SW480 (cell line): Measurements from ENCODE around the gene ARPC2.
A peak's percentile ranks its signal among the peaks of the same experiment; 100 is the strongest.

Experiments
- DNase-seq: peaks from one replicate; pipeline ENCODE4 v3.0.0-alpha.2; 2016; ENCODE audit warnings: low spot score

Gene ARPC2

GRCh38 chr2:218217360-218218267, 625 bp downstream of the ARPC2 start:
- peak; percentile 54 for DNase-seq

GRCh38 chr2:218218268-218219185, 1.5 kb downstream of the ARPC2 start:
- DNase-seq: no peak

GRCh38 chr2:218219934-218220333, 2.9 kb downstream of the ARPC2 start:
- DNase-seq: no peak

- no peak for DNase-seq
These were observed 4.0 kb downstream of the ARPC2 start for GRCh38 chr2:218221000-218221399.

GRCh38 chr2:218223046-218223445, 6.1 kb downstream of the ARPC2 start:
- DNase-seq: no peak

- no peak for DNase-seq
These were observed 7.2 kb downstream of the ARPC2 start for GRCh38 chr2:218224186-218224585.

- DNase-seq: no peak
These were observed 9.9 kb downstream of the ARPC2 start for GRCh38 chr2:218226903-218227302.

- no peak for DNase-seq
These were observed 11.5 kb downstream of the ARPC2 start for GRCh38 chr2:218228366-218229090.

GRCh38 chr2:218229239-218229638, 12.2 kb downstream of the ARPC2 start:
- peak; percentile 5 for DNase-seq

GRCh38 chr2:218229851-218230250, 12.9 kb downstream of the ARPC2 start:
- DNase-seq: no peak

- peak; percentile 36 for DNase-seq
These were observed 13.9 kb downstream of the ARPC2 start for GRCh38 chr2:218230882-218231281.

GRCh38 chr2:218233543-218233942, 16.6 kb downstream of the ARPC2 start:
- DNase-seq: no peak

GRCh38 chr2:218234521-218234920, 17.5 kb downstream of the ARPC2 start:
- no peak for DNase-seq

- DNase-seq: no peak
These were observed 18.0 kb downstream of the ARPC2 start for GRCh38 chr2:218235017-218235416.

GRCh38 chr2:218236829-218237228, 19.8 kb downstream of the ARPC2 start:
- no peak for DNase-seq

GRCh38 chr2:218238887-218239286, 21.9 kb downstream of the ARPC2 start:
- no peak for DNase-seq

- no peak for DNase-seq
These were observed 27.2 kb downstream of the ARPC2 start for GRCh38 chr2:218244204-218244603.

- DNase-seq: no peak
These were observed 27.7 kb downstream of the ARPC2 start for GRCh38 chr2:218244665-218245064.

GRCh38 chr2:218245214-218245613, 28.2 kb downstream of the ARPC2 start:
- no peak for DNase-seq

- no peak for DNase-seq
These were observed 32.7 kb downstream of the ARPC2 start for GRCh38 chr2:218249691-218250090.

- DNase-seq: no peak
These were observed 35.7 kb downstream of the ARPC2 start for GRCh38 chr2:218252509-218253231.
